ENCODE data around the gene PRDM4. TPM values are rescaled to one million over a fixed set of nuclear protein-coding genes. Genes with fewer than 3 reads are reported as not detected.
A peak's percentile ranks its signal among the peaks of the same experiment; 100 is the strongest.
"Not testable (repeated sequence)": the region's sequence is repeated elsewhere in the genome, so short reads cannot be mapped to it uniquely, and the experiment has no call there.

The PRDM4 gene
- total RNA-seq, 1 experiment from 2014 or later = 45.8 TPM

- H3K4me3 Mint-ChIP-seq (ENCODE audit: unreplicated experiment) = no peak overlapping the region
- POLR2A ChIA-PET = no interaction called here
- intact Hi-C loops (cut with micrococcal nuclease) = no loop called here
- H3K27ac Mint-ChIP-seq (ENCODE audit: low read depth, unreplicated experiment) = no peak overlapping the region
- peaks cover 99% of the 10 kb centered on the region for H3K36me3 Mint-ChIP-seq (ENCODE audit: insufficient read depth, unreplicated experiment)
- H3K27me3 Mint-ChIP-seq (ENCODE audit: insufficient read depth, unreplicated experiment) = no peaks in the 10 kb centered on the region
- CTCF ChIA-PET = interaction anchor here (0.5 kb wide), 1 partner anchor 442 kb away, joined by 3 read pairs; no protein-coding TSS in a partner anchor
- no peak for TF ChIP-seq CTCF (IDR thresholded peaks at IDR 0.05; ENCODE audit: unreplicated experiment)
- DNase-seq (ENCODE audit: unreplicated experiment) = peak; percentile 45
- H3K9me3 Mint-ChIP-seq (ENCODE audit: unreplicated experiment) = no peaks in the 10 kb centered on the region
- H3K4me1 Mint-ChIP-seq (ENCODE audit: insufficient read depth, unreplicated experiment) = no peaks in the 10 kb centered on the region
- BruUV-seq (replicated peaks) = no TSS peak
Observed at GRCh38 chr12:107704041-107704440, 56.9 kb downstream of the PRDM4 start.

GRCh38 chr12:107702106-107702505, 58.8 kb downstream of the PRDM4 start:
- H3K4me1 Mint-ChIP-seq (ENCODE audit: insufficient read depth, unreplicated experiment) = no peaks in the 10 kb centered on the region
- TF ChIP-seq CTCF (IDR thresholded peaks at IDR 0.05; ENCODE audit: unreplicated experiment) = no peak
- ChIA-PET CTCF (no interaction called here), POLR2A (interaction anchor here (1.1 kb wide), 2 partner anchors 16 to 17 kb away, joined by 3 read pairs; no protein-coding TSS in a partner anchor)
- H3K4me3 Mint-ChIP-seq (ENCODE audit: unreplicated experiment) = no peak overlapping the region
- no peaks in the 10 kb centered on the region for H3K9me3 Mint-ChIP-seq (ENCODE audit: unreplicated experiment)
- no TSS peak for BruUV-seq (replicated peaks)
- H3K27ac Mint-ChIP-seq (ENCODE audit: low read depth, unreplicated experiment) = no peak overlapping the region
- intact Hi-C loops (cut with micrococcal nuclease) = no loop called here
- H3K36me3 Mint-ChIP-seq (ENCODE audit: insufficient read depth, unreplicated experiment) = peaks cover 96% of the 10 kb centered on the region
- no peaks in the 10 kb centered on the region for H3K27me3 Mint-ChIP-seq (ENCODE audit: insufficient read depth, unreplicated experiment)
- DNase-seq (ENCODE audit: unreplicated experiment) = no peak

- H3K4me1 Mint-ChIP-seq (ENCODE audit: insufficient read depth, unreplicated experiment); H3K27ac Mint-ChIP-seq (ENCODE audit: low read depth, unreplicated experiment); intact Hi-C loops (cut with micrococcal nuclease); H3K27me3 Mint-ChIP-seq (ENCODE audit: insufficient read depth, unreplicated experiment); BruUV-seq (replicated peaks); H3K9me3 Mint-ChIP-seq (ENCODE audit: unreplicated experiment); H3K4me3 Mint-ChIP-seq (ENCODE audit: unreplicated experiment): not testable (repeated sequence)
- DNase-seq (ENCODE audit: unreplicated experiment) = peak; percentile 25
- CTCF ChIA-PET = interaction anchor here (0.6 to 1.4 kb wide), 11 partner anchors 10 to 816 kb away, joined by 3 to 7 read pairs (median 3); partner anchors contain the start of gene PWP1
- peak; percentile 21 for TF ChIP-seq CTCF (IDR thresholded peaks at IDR 0.05; ENCODE audit: unreplicated experiment)
- H3K36me3 Mint-ChIP-seq (ENCODE audit: insufficient read depth, unreplicated experiment) = peaks cover 86% of the 10 kb centered on the region
- POLR2A ChIA-PET = interaction anchor here (0.6 to 1.2 kb wide), 3 partner anchors 10 to 96 kb away, joined by 3 read pairs; partner anchors contain the start of gene PWP1
Observed at GRCh38 chr12:107695772-107696171, 65.2 kb downstream of the PRDM4 start.

DNA sequence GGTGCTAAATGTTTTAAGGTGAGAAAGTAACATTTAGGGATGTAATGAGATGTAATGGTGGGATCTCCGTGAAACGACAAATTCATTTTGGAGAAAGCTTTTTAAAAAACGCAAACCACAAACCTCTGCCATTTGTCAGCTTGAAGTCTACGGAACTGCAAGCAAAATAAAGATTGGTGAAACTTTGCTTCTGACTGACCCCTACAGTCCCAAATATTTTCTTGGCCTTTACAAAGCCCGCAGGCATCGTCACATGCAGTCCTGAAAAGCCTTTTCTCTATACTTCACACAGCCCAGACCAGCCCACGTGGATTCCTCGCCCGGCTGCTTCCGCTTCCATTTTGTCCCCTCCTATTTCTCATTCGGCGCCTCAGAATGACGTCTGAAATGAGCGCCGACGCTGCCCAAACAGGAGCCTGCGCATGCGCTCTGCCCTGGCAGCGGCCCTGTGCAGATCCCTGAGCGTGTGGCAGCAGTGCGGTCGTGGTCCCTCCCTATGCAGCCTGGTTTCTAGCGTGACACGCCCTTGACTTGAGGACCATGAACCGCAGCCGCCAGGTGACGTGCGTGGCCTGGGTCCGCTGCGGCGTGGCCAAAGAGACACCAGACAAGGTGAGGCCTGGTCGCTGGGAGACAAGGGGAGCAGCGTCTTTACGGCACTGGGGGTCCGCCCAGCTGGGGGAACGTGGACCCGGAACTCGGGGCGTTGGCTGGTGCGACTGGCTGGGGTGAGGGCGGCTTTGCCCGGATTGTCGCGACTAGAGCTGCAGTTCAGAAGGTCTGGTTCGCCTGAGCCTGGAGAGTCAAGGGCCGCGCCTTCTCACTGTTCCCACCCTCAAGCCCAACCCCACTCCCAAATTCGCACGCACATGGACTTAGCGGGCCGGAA, 75.3 kb downstream of the PRDM4 start, which contains the start of gene PWP1:
Gene PWP1 (plus strand): TSS at position 440 of the 889 bp plus-strand sequence. CDS start 101 bp downstream, at position 541.
- H3K27ac Mint-ChIP-seq (ENCODE audit: low read depth, unreplicated experiment) = peak within 1 kb of the TSS; percentile 98
- peaks cover 20% of the 10 kb centered on the region for H3K36me3 Mint-ChIP-seq (ENCODE audit: insufficient read depth, unreplicated experiment)
- CTCF ChIA-PET = interaction anchor here (0.6 to 1.1 kb wide), 7 partner anchors 10 to 1262 kb away, joined by 3 to 6 read pairs (median 3); no protein-coding TSS in a partner anchor
- POLR2A ChIA-PET = interaction anchor here (0.6 to 3.2 kb wide), 9 partner anchors 9 to 1328 kb away, joined by 3 to 36 read pairs (median 3); partner anchors contain the start of gene PRDM4
- no peaks in the 10 kb centered on the region for H3K9me3 Mint-ChIP-seq (ENCODE audit: unreplicated experiment)
- TSS peak; percentile 64 for BruUV-seq (replicated peaks)
- H3K4me3 Mint-ChIP-seq (ENCODE audit: unreplicated experiment) = peak within 1 kb of the TSS; percentile 90
- no peaks in the 10 kb centered on the region for H3K27me3 Mint-ChIP-seq (ENCODE audit: insufficient read depth, unreplicated experiment)
- no peak for TF ChIP-seq CTCF (IDR thresholded peaks at IDR 0.05; ENCODE audit: unreplicated experiment)
- intact Hi-C loops (cut with micrococcal nuclease) = loop anchor here (5.0 to 10.0 kb wide), 3 partner anchors 62 to 829 kb away; partner anchors contain the start of genes FICD and PRDM4
- peaks cover 18% of the 10 kb centered on the region for H3K4me1 Mint-ChIP-seq (ENCODE audit: insufficient read depth, unreplicated experiment)
- DNase-seq (ENCODE audit: unreplicated experiment) = peak; percentile 94
